ENCODE data around the gene DTX2.
A peak's percentile ranks its signal among the peaks of the same experiment; 100 is the strongest.
"Not testable (repeated sequence)": the region's sequence is repeated elsewhere in the genome, so short reads cannot be mapped to it uniquely, and the experiment has no call there.

The DTX2 gene

GRCh38 chr7:76512941-76513816, 51.7 kb downstream of the DTX2 start:
- TF ChIP-seq CTCF (IDR thresholded peaks at IDR 0.05; ENCODE audit: low read depth, low read length): peak; percentile 44
- no peak overlapping the region for H3K4me3 ChIP-seq (replicated peaks in 1 of 2; ENCODE audit: low read depth in 2 of 2, low read length in 2 of 2)
- no peak for DNase-seq (ENCODE audit: low read depth in 2 of 2)

DNA sequence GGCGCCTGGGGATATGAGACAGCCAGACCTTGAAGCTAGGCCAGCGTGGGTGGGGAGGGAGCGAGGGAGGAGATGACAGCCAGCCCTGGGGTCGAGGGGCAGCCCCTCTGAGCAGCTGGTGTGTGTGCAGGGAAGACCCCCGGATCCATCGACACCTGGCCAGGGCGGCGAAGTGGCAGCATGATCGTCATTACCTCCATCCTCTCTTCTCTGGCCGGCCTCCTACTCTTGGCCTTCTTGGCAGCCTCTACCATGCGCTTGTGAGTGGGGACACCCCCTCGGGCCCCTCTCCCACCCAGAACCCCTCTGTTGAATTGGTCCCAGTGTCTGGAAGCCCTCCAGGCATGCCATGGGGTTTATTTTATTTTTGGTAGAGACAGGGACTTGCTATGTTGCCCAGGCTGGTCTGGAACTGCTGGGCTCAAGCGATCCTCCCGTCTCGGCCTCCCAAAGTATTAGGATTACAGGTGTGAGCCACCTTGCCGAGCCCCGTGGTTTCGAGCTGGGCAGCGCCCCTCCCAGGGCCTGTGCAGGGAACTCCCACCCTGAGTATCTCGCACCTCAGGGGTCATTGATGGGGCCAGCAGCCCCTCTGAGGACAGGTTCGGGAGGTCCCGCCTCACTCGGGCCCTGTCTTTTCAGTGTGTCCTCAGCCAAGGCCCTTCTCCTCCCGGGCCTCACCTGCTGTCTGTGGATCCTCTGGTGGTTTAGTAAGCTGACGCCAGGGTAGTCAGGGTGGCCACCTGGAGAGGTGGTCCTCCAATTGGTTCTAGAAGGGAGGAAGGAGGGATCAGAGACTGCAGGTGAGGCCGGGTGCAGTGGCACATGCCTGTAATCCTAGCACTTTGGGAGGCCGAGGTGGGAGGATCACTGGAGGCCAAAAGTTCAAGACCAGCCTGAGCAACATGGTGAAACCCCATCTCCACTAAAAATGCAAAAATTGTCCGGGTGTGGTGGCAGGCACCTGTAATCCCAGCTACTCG, 52.6 kb downstream of the DTX2 start:
- no peak for DNase-seq (ENCODE audit: low read depth in 2 of 2)
- no peak for TF ChIP-seq CTCF (IDR thresholded peaks at IDR 0.05; ENCODE audit: low read depth, low read length)
- H3K4me3 ChIP-seq (replicated peaks in 1 of 2; ENCODE audit: low read depth in 2 of 2, low read length in 2 of 2): no peak overlapping the region

GRCh38 chr7:76514926-76515771, 53.6 kb downstream of the DTX2 start:
- no peak for TF ChIP-seq CTCF (IDR thresholded peaks at IDR 0.05; ENCODE audit: low read depth, low read length)
- DNase-seq (ENCODE audit: low read depth in 2 of 2): no peak
- H3K4me3 ChIP-seq (replicated peaks in 1 of 2; ENCODE audit: low read depth in 2 of 2, low read length in 2 of 2): no peak overlapping the region

- DNase-seq (ENCODE audit: low read depth in 2 of 2): peak in 1 of 2 donors; percentile 42
- H3K4me3 ChIP-seq (replicated peaks in 1 of 2; ENCODE audit: low read depth in 2 of 2, low read length in 2 of 2): no peak overlapping the region
- TF ChIP-seq CTCF (IDR thresholded peaks at IDR 0.05; ENCODE audit: low read depth, low read length): no peak
Measured at GRCh38 chr7:76515999-76516443, 54.5 kb downstream of the DTX2 start.

DNA sequence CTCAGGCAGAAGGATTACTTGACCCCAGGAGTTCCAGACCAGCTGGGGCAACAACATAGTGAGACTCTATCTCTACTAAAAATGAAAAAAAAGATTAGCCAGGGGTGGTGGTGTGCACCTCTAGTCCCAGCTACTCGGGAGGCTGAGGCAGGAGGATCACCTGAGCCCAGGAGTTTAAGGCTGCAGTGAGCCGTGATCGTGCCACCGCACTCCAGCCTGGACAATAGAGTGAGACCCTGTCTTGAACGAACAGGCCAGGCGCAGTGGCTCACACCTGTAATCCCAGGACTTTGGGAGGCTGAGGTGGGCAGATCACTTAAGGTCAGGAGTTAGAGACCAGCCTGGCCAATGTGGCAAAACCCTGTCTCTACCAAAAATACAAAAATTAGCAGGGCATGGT, 55.4 kb downstream of the DTX2 start:
- H3K4me3 ChIP-seq (replicated peaks in 1 of 2; ENCODE audit: low read depth in 2 of 2, low read length in 2 of 2); DNase-seq (ENCODE audit: low read depth in 2 of 2): not testable (repeated sequence)

DNA sequence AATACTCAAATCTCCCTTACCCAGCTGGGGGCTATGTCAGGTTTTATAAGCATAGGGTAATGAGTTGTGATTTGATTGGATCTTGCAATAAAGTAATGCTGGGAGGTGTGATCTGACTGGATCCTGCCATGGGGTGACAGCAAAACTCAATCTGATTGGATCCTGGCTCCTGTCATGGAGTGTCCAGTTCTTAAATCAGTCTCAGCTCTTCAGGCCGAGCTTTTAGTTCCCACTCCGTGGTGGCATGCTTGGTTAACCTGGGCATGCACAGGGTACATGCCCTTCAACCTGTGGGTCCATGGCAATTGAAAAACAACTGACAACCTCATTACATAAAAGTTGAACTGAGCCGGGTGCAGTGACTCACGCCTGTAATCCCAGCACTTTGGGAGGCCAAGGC, 64.7 kb downstream of the DTX2 start:
- H3K4me3 ChIP-seq (replicated peaks in 1 of 2; ENCODE audit: low read depth in 2 of 2, low read length in 2 of 2); DNase-seq (ENCODE audit: low read depth in 2 of 2): not testable (repeated sequence)

DNA sequence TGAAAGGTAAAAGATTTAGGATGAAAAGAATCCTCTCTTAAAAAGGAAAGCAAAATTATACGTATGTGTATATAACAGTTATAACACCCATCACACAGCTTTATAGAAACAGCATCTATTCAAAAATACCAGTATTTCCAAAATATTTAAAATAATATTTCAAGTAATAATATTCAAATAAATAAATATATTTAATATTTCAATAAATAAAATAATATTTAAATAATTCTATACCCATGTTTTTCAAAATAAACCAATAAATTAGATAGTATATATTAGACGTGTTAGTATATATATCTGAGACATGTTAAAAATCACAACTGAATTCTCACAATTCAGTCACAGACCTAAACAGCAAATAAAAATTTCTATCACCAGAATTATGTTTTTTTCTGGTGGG, 70.1 kb downstream of the DTX2 start:
- not testable (repeated sequence) for DNase-seq (ENCODE audit: low read depth in 2 of 2)

GRCh38 chr7:76543197-76543596, 81.7 kb downstream of the DTX2 start, which contains the start of gene SPDYE16:
SPDYE16 (minus strand) TSS chr7:76543297; CDS start chr7:76541459, 1,838 bp downstream.
- not testable (repeated sequence) for DNase-seq (ENCODE audit: low read depth in 2 of 2); H3K4me3 ChIP-seq (replicated peaks in 1 of 2; ENCODE audit: low read depth in 2 of 2, low read length in 2 of 2)

More for the DNA sequence above, 70.1 kb downstream of the DTX2 start:
- not testable (repeated sequence) for H3K4me3 ChIP-seq (replicated peaks in 1 of 2; ENCODE audit: low read depth in 2 of 2, low read length in 2 of 2)

DNA sequence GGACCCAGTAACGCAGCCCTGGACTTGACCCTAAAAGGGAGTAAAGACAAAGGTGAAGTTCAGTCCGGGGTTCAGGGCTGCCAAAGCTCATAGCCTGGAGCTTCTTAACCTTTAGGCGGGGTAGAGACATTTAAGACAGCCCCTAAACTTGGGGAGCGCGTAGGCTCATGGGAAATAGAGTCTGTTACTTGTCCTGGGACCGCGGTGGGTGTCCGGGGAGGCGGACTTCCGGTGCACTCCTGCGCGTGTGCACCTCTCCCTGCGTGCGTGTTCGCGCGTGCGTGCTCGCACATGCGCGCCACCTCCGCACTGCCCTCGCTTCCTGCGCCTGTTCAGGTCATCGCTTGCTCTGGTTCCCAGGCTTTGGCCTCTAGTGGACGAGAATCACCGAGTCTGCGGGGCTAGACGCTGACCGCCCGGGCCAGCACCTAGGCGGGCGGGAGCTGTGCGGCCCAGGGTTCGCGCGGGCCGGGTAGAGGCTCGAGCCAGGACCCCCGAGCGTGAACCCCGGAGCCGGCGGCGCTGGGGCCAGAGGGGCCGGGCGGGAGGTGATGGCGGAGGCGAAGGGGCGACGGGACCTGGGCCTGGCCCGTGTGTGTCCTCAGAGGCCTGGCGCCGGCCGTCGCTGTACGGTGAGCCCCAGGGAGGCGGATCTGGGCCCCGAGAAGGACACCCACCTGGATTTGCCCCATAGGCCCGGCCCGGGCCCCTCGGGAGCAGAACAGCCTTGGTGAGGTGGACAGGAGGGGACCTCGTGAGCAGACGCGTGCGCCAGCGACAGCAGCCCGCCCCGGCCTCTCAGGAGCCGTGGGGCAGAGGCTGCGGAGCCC, 87.7 kb downstream of the DTX2 start:
- H3K4me3 ChIP-seq (replicated peaks in 1 of 2; ENCODE audit: low read depth in 2 of 2, low read length in 2 of 2): peak overlapping the region; percentile 68 to 72
- DNase-seq (ENCODE audit: low read depth in 2 of 2): peak; percentile 86 to 95

DNA sequence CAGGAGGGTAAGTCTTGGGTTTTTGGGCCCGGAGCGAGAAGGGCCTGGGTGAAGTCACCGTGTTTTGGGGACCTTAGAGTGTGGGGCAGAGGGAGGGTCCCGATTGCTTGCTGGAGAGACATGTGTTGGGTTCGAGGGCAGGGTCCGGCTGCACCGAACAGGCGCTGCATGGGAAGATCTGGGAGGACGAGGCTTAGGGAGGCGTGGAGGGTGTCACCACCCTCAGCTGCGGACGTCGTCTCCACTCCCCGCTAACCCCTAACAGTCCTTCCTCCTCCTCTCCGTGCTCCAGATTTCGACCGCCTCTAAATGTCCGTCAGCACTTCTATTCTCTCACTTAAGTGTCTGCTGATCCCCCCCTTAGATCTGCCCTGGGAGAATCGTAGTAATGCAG, 88.3 kb downstream of the DTX2 start:
- DNase-seq (ENCODE audit: low read depth in 2 of 2): not testable (repeated sequence)
- peak overlapping the region; percentile 68 to 72 for H3K4me3 ChIP-seq (replicated peaks in 1 of 2; ENCODE audit: low read depth in 2 of 2, low read length in 2 of 2)

DNA sequence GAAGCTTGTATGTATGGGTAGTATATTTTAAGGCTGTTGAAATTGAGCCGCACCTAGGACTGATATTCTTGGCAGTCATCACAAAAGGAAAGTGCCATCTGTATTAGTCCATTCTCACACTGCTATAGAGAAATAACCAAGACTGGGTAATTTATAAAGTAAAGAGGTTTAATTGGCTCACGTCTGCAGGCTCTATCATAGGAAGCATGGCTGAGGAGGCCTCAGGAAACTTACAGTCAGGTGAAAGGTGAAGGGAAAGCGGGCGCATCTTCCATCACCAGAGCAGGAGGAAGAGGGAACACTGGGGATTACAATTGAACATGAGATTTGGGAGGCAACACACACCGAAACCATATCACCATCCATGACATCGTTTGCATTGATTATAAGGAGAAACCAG, 90.5 kb downstream of the DTX2 start:
- not testable (repeated sequence) for H3K4me3 ChIP-seq (replicated peaks in 1 of 2; ENCODE audit: low read depth in 2 of 2, low read length in 2 of 2)

More for the DNA sequence above, 90.5 kb downstream of the DTX2 start:
- DNase-seq (ENCODE audit: low read depth in 2 of 2): not testable (repeated sequence)
